Large intestine (tissue), 3 donors: Measurements from ENCODE around the gene TEX12. TPM values are rescaled to one million over a fixed set of nuclear protein-coding genes. Genes with fewer than 3 reads are reported as not detected.
"Not testable (repeated sequence)": the region's sequence is repeated elsewhere in the genome, so short reads cannot be mapped to it uniquely, and the experiment has no call there.

ENCODE experiments used
- DNase-seq, 2 donors: peaks; one replicate each; pipeline versions ENCODE4 v3.0.0 to v3.0.0-alpha.2; 2013
- H3K27ac ChIP-seq: one replicate; pipeline ENCODE4 v1.5.1; 2013; ENCODE audit warnings: low read length
- H3K27me3 ChIP-seq: 2 replicates; pipeline ENCODE4 v1.6.1; 2013; ENCODE audit warnings: low read length; ENCODE audit not compliant: control insufficient read depth, insufficient read depth
- H3K36me3 ChIP-seq: 2 replicates; pipeline ENCODE4 v1.6.1; 2013; ENCODE audit warnings: low read length; ENCODE audit not compliant: control insufficient read depth, insufficient read depth
- H3K4me1 ChIP-seq: one replicate; pipeline ENCODE4 v1.6.1; 2013; ENCODE audit warnings: low read length; ENCODE audit not compliant: control insufficient read depth, insufficient read depth
- H3K4me3 ChIP-seq: one replicate; pipeline ENCODE4 v1.5.1; 2013; ENCODE audit warnings: low read length
- H3K9me3 ChIP-seq: one replicate; pipeline ENCODE4 v1.6.1; 2013; ENCODE audit warnings: mild to moderate bottlenecking, low read depth, low read length, moderate library complexity; ENCODE audit not compliant: control insufficient read depth
- WGBS: methylation state at CpG from one replicate; pipeline ENCODE4 v1.1.5; 2013; ENCODE audit warnings: low lambda C conversion rate; ENCODE audit not compliant: insufficient coverage; 5-methylcytosine and 5-hydroxymethylcytosine counted together
- polyA plus RNA-seq: library from polyadenylated mRNA; unstranded; fragments of 120-200 nt; gene quantifications from one replicate; pipeline ENCODE4 v1.2.1, GENCODE V29; 2013

Gene TEX12
- polyA plus RNA-seq, 1 donor = 0.27 TPM

GRCh38 chr11:112150517-112150916 lies 16.7 kb upstream of the TEX12 start:
- WGBS = 88% methylated on average over 3 of the region's 5 CpGs
- DNase-seq = no peak
- H3K27ac ChIP-seq = no peak overlapping the region
- H3K27me3 ChIP-seq = no peaks in the 10 kb centered on the region
- no peak overlapping the region for H3K4me3 ChIP-seq
- H3K36me3 ChIP-seq = peaks cover 3% of the 10 kb centered on the region
- no peaks in the 10 kb centered on the region for H3K4me1 ChIP-seq
- no peaks in the 10 kb centered on the region for H3K9me3 ChIP-seq

GRCh38 chr11:112156153-112156955 lies 10.8 kb upstream of the TEX12 start:
- Histone ChIP-seq H3K36me3 (peaks cover 3% of the 10 kb centered on the region), H3K27me3 (no peaks in the 10 kb centered on the region), H3K27ac (no peak overlapping the region), H3K9me3 (no peaks in the 10 kb centered on the region), H3K4me3 (no peak overlapping the region), H3K4me1 (no peaks in the 10 kb centered on the region)
- DNase-seq = no peak
- WGBS = no CpG with 5 or more reads among the region's 5 CpGs

DNA sequence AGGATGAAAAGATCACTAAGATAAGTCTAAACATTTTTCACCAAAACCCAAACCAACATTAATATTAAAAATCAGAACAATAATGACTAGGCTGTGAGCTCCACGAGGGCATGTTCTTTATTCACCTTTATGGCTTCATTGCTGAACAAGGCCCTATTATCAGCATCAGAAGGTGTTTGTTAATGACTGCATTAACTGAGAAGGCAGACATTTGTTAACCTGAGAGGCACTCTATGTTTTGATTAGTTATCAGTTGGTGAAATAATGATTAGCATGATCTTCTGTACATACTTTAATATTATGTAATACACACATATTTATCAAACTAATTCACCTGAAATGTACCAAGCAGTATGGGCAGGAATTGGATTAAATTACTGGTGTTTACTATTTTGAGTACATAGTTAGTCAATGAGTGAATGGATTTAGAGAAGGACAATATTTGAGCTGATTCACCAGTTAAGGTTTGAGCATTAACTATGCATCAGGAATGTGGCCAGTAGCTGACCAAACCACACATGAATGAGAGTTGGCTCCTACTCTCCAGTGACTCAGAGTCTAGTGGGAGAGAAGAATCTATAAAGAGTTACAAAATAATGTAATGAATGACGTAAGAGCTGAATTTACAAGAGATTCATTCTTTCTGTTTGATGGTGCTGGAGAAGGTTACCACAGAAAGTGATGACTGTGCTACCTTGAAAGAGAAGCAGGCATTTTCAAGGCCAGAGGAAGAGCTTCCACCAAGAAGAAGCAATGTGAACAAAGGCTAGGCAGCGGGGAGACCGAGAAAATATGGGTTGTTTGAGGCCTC lies 10.0 kb upstream of the TEX12 start:
- peak overlapping the region; percentile 54 for H3K27ac ChIP-seq
- H3K36me3 ChIP-seq = peaks cover 3% of the 10 kb centered on the region
- DNase-seq = peak in 1 of 2 donors; percentile 49
- H3K27me3 ChIP-seq = no peaks in the 10 kb centered on the region
- WGBS = 43% methylated on average over 1 of the region's 4 CpGs
- H3K9me3 ChIP-seq = no peaks in the 10 kb centered on the region
- H3K4me3 ChIP-seq = no peak overlapping the region
- no peaks in the 10 kb centered on the region for H3K4me1 ChIP-seq

GRCh38 chr11:112159098-112160065 lies 7.8 kb upstream of the TEX12 start:
- H3K9me3 ChIP-seq = no peaks in the 10 kb centered on the region
- H3K27ac ChIP-seq = no peak overlapping the region
- no peak for DNase-seq
- peaks cover 3% of the 10 kb centered on the region for H3K4me1 ChIP-seq
- 92% methylated on average over 2 of the region's 7 CpGs for WGBS
- no peaks in the 10 kb centered on the region for H3K27me3 ChIP-seq
- H3K36me3 ChIP-seq = no peaks in the 10 kb centered on the region
- H3K4me3 ChIP-seq = no peak overlapping the region

DNA sequence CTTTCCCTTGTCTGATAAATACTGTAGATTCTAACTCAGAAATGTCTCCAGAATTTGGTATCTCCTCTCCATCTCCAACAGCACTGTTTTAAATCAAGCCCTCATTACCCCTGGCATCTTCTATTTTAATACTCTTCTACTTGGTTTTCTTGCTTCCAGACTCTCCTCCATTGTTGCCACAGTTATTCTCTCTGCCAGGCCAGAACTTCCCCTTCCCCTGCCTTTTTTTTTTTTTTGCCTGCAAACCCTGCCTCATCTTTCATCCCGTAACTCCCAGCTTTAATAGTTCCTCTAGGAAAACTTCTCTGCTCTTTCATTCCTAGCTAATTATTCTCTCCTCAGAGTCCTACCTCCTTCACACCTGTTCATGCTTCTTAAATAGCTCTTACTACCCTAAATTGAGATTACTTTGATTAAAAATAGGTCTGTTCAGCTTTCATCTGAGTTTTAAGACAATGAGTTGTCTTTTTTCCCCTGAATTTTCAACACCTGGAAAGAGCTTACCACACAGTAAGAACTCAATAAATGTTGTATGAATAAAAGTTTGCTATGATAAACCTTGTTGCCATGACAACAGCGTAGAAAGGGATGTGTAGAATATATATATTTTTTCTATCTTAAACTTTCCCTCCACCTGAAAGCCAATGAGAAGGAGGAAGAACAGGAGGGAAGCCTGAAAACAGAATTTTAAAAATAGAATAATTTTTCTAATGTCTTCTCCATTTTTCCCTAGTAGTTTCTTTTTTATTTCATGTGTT lies 6.9 kb upstream of the TEX12 start:
- Histone ChIP-seq H3K4me3 (no peak overlapping the region), H3K36me3 (no peaks in the 10 kb centered on the region), H3K9me3 (no peaks in the 10 kb centered on the region), H3K27ac (no peak overlapping the region), H3K4me1 (peaks cover 3% of the 10 kb centered on the region), H3K27me3 (no peaks in the 10 kb centered on the region)
- no CpG with 5 or more reads among the region's 2 CpGs for WGBS
- no peak for DNase-seq

DNA sequence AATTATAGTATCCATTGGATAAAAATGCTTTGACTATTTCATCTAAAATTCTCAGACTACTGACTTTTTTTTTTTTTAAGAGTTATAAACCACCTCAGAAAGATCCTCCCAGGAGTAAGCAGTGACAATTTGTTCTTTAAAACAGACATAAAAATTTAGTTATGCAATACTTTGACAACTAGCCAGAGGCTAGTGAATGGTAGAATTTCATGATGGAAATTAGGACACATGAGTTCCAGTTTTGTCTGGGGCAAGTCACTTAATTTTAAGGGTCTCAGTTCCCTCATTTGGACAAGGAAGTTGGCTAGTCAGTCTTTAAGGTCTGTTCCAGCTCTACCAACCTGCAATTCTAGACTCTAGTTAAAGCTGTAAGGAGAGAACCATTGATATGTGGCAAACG lies 6.2 kb upstream of the TEX12 start:
- no peak for DNase-seq
- no peak overlapping the region for H3K4me3 ChIP-seq
- no peak overlapping the region for H3K27ac ChIP-seq
- H3K27me3 ChIP-seq = no peaks in the 10 kb centered on the region
- H3K4me1 ChIP-seq = peaks cover 3% of the 10 kb centered on the region
- no peaks in the 10 kb centered on the region for H3K36me3 ChIP-seq
- H3K9me3 ChIP-seq = no peaks in the 10 kb centered on the region
- WGBS = no CpG with 5 or more reads among the region's 1 CpG

DNA sequence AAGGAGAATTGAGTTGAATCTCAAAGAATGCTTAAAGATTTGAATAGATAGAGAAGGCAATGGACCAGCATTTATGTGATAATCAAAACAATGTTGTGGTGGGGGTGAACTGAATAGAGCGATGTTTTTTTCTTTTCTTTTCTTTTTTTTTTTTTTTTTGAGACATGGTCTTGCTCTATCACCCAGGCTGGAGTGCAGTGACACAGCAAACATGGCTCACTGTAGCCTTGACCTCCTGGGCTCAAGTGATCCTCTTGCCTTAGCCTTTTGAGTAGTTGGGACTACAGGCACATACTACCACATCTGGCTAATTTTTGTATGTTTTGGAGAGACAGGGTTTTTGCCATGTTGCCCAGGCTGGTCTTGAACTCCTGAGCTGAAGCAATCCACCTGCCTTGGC lies 5.0 kb upstream of the TEX12 start:
- H3K27me3 ChIP-seq, H3K4me3 ChIP-seq, H3K9me3 ChIP-seq, H3K4me1 ChIP-seq, H3K27ac ChIP-seq, DNase-seq, H3K36me3 ChIP-seq: not testable (repeated sequence)
- WGBS = no CpG with 5 or more reads among the region's 1 CpG

GRCh38 chr11:112162761-112163546 lies 4.2 kb upstream of the TEX12 start:
- Histone ChIP-seq H3K4me1 (peaks cover 10% of the 10 kb centered on the region), H3K27ac (peak overlapping the region; percentile 70), H3K4me3 (peak overlapping the region; percentile 47), H3K27me3 (no peaks in the 10 kb centered on the region), H3K36me3 (no peaks in the 10 kb centered on the region), H3K9me3 (no peaks in the 10 kb centered on the region)
- peak; percentile 21 to 59 for DNase-seq
- WGBS = 21% methylated on average over 2 of the region's 6 CpGs
